Panc1 (cell line): ENCODE measurements around the gene CKAP4. TPM values are rescaled to one million over a fixed set of nuclear protein-coding genes. Genes with fewer than 3 reads are reported as not detected.

Experiments used
- ATAC-seq: fragments of 200-7000 bp; cut with Tn5 transposase; 2 replicates; pipeline ENCODE4 v1.9.1; 2020; ENCODE audit warnings: mild to moderate bottlenecking, moderate library complexity
- BruUV-seq: library from RNA; stranded (reverse); fragments of 400-500 nt; replicated peaks from 2 replicates; lab custom pipeline; 2021; lab: Mats Ljungman, UMichigan
- CTCF ChIA-PET: fragments of 300-600 bp; sonication (Branson Sonifier 250); formaldehyde crosslinking; loops from one replicate; lab custom pipeline; 2022; ENCODE audit warnings: antibody characterized with exemption; lab: Charles Lee
- POLR2A ChIA-PET: fragments of 300-600 bp; sonication (Branson Sonifier 250); formaldehyde crosslinking; loops from one replicate; lab custom pipeline; 2022; ENCODE audit warnings: antibody characterized with exemption; lab: Charles Lee
- DNase-seq: peaks from one replicate; pipeline ENCODE4 v3.0.0-alpha.2; 2010; ENCODE audit warnings: low read depth, low spot score
- H3K27ac ChIP-seq: 2 replicates; pipeline ENCODE4 v1.5.1; 2011; ENCODE audit warnings: mild to moderate bottlenecking, low read length, inconsistent platforms
- H3K27me3 ChIP-seq: fragments of 200-500 bp; sonication (Bioruptor generic); 2 replicates; pipeline ENCODE4 v1.6.0; 2014; ENCODE audit warnings: low read length, inconsistent platforms; ENCODE audit not compliant: control insufficient read depth, insufficient read depth
- H3K36me3 ChIP-seq: fragments of 200-500 bp; sonication (Bioruptor generic); 2 replicates; pipeline ENCODE4 v1.5.1; 2014; ENCODE audit warnings: inconsistent platforms, mild to moderate bottlenecking, low read length, moderate library complexity; ENCODE audit not compliant: control insufficient read depth, insufficient read depth
- H3K4me1 ChIP-seq: 2 replicates; pipeline ENCODE4 v1.5.1; 2011; ENCODE audit warnings: inconsistent platforms, mild to moderate bottlenecking, low read length, moderate library complexity; ENCODE audit not compliant: control insufficient read depth, insufficient read depth
- H3K4me3 ChIP-seq, 2 experiments: 2 replicates each; pipeline ENCODE4 v1.5.1; 2011 to 2012; ENCODE audit warnings: low read depth in 2 of 2, low read length in 2 of 2, mild to moderate bottlenecking in 2 of 2, inconsistent platforms in 1 of 2, moderate library complexity in 1 of 2
- H3K9me3 ChIP-seq: fragments of 200-500 bp; sonication (Bioruptor generic); 2 replicates; pipeline ENCODE4 v1.5.1; 2014; ENCODE audit warnings: low read depth, mild to moderate bottlenecking, inconsistent platforms, low read length, moderate library complexity; ENCODE audit not compliant: control insufficient read depth, insufficient read depth
- CTCF ChIP-seq: fragments of 450-650 bp; IDR thresholded peaks from 2 replicates; pipeline ENCODE4 v1.5.1; 2017; ENCODE audit warnings: mild to moderate bottlenecking
- POLR2AphosphoS5 ChIP-seq: IDR thresholded peaks from 2 replicates; pipeline ENCODE4 v1.6.1; 2012; ENCODE audit warnings: mild to moderate bottlenecking, low read depth, low read length, moderate library complexity
- SIN3A ChIP-seq: IDR thresholded peaks from 2 replicates; pipeline ENCODE4 v1.6.1; 2012; ENCODE audit warnings: low read depth, mild to moderate bottlenecking, low read length, moderate library complexity, borderline replicate concordance; ENCODE audit not compliant: insufficient read depth
- TCF7L2 ChIP-seq: IDR thresholded peaks from 2 replicates; pipeline ENCODE4 v1.6.1; 2011; ENCODE audit warnings: mild to moderate bottlenecking, low read depth, low read length, inconsistent platforms
- in situ Hi-C: cut with HindIII; loops from 2 replicates; pipeline ENCODE4 v1.10.0; 2016; ENCODE audit warnings: low sequenced_read_pairs, low pct_unique_long_range_greater_than_20kb
- intact Hi-C: fragments of 100-400 bp; cut with micrococcal nuclease; formaldehyde crosslinking; loops from one replicate; pipeline ENCODE4 v1.10.0; 2022; ENCODE audit not compliant: unreplicated experiment
- total RNA-seq: library from RNA; stranded (reverse); gene quantifications from one replicate; pipeline ENCODE4 v1.2.1, GENCODE V29; 2021; ENCODE audit not compliant: unreplicated experiment
- TF ChIP-seq, protein P1 (sequence below), 2 experiments: IDR thresholded peaks; 2 replicates each; pipeline ENCODE4 v1.6.1; 2011 to 2012; ENCODE audit warnings: low read depth in 2 of 2, control low read depth in 1 of 2, low read length in 1 of 2, mild to moderate bottlenecking in 1 of 2, moderate library complexity in 1 of 2; ENCODE audit not compliant: insufficient read depth in 1 of 2

The CKAP4 gene
- total RNA-seq, 1 experiment from 2014 or later: 95.9 TPM

GRCh38 chr12:106276032-106276740 is 28.4 kb upstream of the CKAP4 start:
- POLR2A ChIA-PET: no interaction called here
- DNase-seq (no peak), ATAC-seq (no peak)
- intact Hi-C loops: no loop called here
- Histone ChIP-seq H3K27me3 (no peaks in the 10 kb centered on the region), H3K4me3 (no peak overlapping the region), H3K27ac (no peak overlapping the region), H3K36me3 (no peaks in the 10 kb centered on the region), H3K9me3 (peaks cover 2% of the 10 kb centered on the region; the same call in 1 of the 2 replicates), H3K4me1 (no peaks in the 10 kb centered on the region)
- no TSS peak for BruUV-seq
- TF ChIP-seq, protein P1, sequence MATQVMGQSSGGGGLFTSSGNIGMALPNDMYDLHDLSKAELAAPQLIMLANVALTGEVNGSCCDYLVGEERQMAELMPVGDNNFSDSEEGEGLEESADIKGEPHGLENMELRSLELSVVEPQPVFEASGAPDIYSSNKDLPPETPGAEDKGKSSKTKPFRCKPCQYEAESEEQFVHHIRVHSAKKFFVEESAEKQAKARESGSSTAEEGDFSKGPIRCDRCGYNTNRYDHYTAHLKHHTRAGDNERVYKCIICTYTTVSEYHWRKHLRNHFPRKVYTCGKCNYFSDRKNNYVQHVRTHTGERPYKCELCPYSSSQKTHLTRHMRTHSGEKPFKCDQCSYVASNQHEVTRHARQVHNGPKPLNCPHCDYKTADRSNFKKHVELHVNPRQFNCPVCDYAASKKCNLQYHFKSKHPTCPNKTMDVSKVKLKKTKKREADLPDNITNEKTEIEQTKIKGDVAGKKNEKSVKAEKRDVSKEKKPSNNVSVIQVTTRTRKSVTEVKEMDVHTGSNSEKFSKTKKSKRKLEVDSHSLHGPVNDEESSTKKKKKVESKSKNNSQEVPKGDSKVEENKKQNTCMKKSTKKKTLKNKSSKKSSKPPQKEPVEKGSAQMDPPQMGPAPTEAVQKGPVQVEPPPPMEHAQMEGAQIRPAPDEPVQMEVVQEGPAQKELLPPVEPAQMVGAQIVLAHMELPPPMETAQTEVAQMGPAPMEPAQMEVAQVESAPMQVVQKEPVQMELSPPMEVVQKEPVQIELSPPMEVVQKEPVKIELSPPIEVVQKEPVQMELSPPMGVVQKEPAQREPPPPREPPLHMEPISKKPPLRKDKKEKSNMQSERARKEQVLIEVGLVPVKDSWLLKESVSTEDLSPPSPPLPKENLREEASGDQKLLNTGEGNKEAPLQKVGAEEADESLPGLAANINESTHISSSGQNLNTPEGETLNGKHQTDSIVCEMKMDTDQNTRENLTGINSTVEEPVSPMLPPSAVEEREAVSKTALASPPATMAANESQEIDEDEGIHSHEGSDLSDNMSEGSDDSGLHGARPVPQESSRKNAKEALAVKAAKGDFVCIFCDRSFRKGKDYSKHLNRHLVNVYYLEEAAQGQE (IDR thresholded peaks at IDR 0.05; ENCODE audit: insufficient read depth in 1 of 2, low read depth in 2 of 2, low read length in 1 of 2): no peak
- TF ChIP-seq TCF7L2 (no peak), POLR2AphosphoS5 (no peak), SIN3A (no peak), CTCF (no peak)
- in situ Hi-C loops: no loop called here
- CTCF ChIA-PET: no interaction called here

- no peaks in the 10 kb centered on the region for H3K4me1 ChIP-seq
- no TSS peak for BruUV-seq
- ATAC-seq: no peak
- no peak overlapping the region for H3K4me3 ChIP-seq
- in situ Hi-C loops (no loop called here), intact Hi-C loops (no loop called here)
- ChIA-PET POLR2A (no interaction called here), CTCF (no interaction called here)
- no peaks in the 10 kb centered on the region for H3K36me3 ChIP-seq
- no peaks in the 10 kb centered on the region for H3K9me3 ChIP-seq
- DNase-seq: no peak
- TF ChIP-seq CTCF (no peak), TCF7L2 (no peak), SIN3A (no peak), POLR2AphosphoS5 (no peak)
- TF ChIP-seq, protein P1 (IDR thresholded peaks at IDR 0.05; ENCODE audit: insufficient read depth in 1 of 2, low read depth in 2 of 2, low read length in 1 of 2): no peak
- H3K27me3 ChIP-seq: no peaks in the 10 kb centered on the region
- no peak overlapping the region for H3K27ac ChIP-seq
Observed at GRCh38 chr12:106275458-106275857, 27.6 kb upstream of the CKAP4 start.
